ENCODE measurements around the gene BBOX1. TPM values are rescaled to one million over a fixed set of nuclear protein-coding genes. Genes with fewer than 3 reads are reported as not detected.

The BBOX1 gene
- total RNA-seq, 4 donors from 2014 or later: 0.22 to 0.84 TPM; not detected in 2

- peaks cover 0 to 18% (median 2%) of the 10 kb centered on the region in 4 donors for H3K4me1 ChIP-seq
- no peaks in the 10 kb centered on the region for H3K27me3 ChIP-seq
- no peaks in the 10 kb centered on the region for H3K36me3 ChIP-seq
- 26 to 40% methylated on average over 2 of the region's 2 CpGs for WGBS, 2 donors
- DNase-seq (ENCODE audit: low spot score in 2 of 2): peak in 1 of 2 donors; percentile 12
- peak overlapping the region in 2 of 4 donors; percentile 30 to 38 for H3K27ac ChIP-seq
- TF ChIP-seq POLR2A (IDR thresholded peaks at IDR 0.05) (no peak), EP300 (IDR thresholded peaks at IDR 0.05) (peak in 1 of 2 donors; percentile 48), CTCF (IDR thresholded peaks at IDR 0.05) (no peak)
- H3K4me3 ChIP-seq: no peak overlapping the region
- peaks cover 0 to 7% (median 0%) of the 10 kb centered on the region in 4 donors for H3K9me3 ChIP-seq
Measured at GRCh38 chr11:27095059-27095458, 54.4 kb downstream of the BBOX1 start.

GRCh38 chr11:27095887-27096286 lies 55.3 kb downstream of the BBOX1 start:
- DNase-seq (ENCODE audit: low spot score in 2 of 2): no peak
- no peak overlapping the region for H3K4me3 ChIP-seq
- H3K27ac ChIP-seq: peak overlapping the region in 1 of 4 donors; percentile 30
- H3K36me3 ChIP-seq: no peaks in the 10 kb centered on the region
- WGBS, 2 donors: 17 to 35% methylated on average over 1 of the region's 1 CpG
- H3K27me3 ChIP-seq: no peaks in the 10 kb centered on the region
- no peaks in the 10 kb centered on the region for H3K9me3 ChIP-seq
- TF ChIP-seq CTCF (IDR thresholded peaks at IDR 0.05) (no peak), EP300 (IDR thresholded peaks at IDR 0.05) (no peak), POLR2A (IDR thresholded peaks at IDR 0.05) (no peak)
- peaks cover 0 to 18% (median 2%) of the 10 kb centered on the region in 4 donors for H3K4me1 ChIP-seq

DNA sequence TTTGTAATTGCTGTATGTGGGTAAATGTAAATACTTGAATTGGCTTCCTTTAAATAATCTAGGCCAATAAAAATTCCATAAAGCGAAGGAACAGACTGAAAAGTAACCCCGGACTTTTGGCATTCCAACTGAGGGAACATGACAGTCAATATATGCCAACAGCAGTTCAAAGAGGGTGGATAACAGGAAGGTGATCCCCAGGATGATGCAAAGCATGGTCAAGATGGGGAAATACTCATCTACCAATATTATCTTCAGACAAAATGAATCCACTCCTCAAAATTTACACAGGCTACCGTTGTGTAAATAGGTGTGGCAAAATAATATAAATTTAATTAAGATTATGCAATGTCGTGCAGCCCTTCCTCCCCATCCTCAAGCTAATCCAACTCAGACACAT lies 56.9 kb downstream of the BBOX1 start:
- H3K9me3 ChIP-seq: no peaks in the 10 kb centered on the region
- H3K4me3 ChIP-seq: no peak overlapping the region
- peaks cover 0 to 18% (median 2%) of the 10 kb centered on the region in 4 donors for H3K4me1 ChIP-seq
- TF ChIP-seq POLR2A (IDR thresholded peaks at IDR 0.05): no peak
- no peak for TF ChIP-seq CTCF (IDR thresholded peaks at IDR 0.05)
- TF ChIP-seq EP300 (IDR thresholded peaks at IDR 0.05): no peak
- no peaks in the 10 kb centered on the region for H3K27me3 ChIP-seq
- no peak for DNase-seq (ENCODE audit: low spot score in 2 of 2)
- WGBS, 2 donors: 87% methylated on average over 4 of the region's 4 CpGs
- H3K27ac ChIP-seq: no peak overlapping the region
- H3K36me3 ChIP-seq: no peaks in the 10 kb centered on the region

DNA sequence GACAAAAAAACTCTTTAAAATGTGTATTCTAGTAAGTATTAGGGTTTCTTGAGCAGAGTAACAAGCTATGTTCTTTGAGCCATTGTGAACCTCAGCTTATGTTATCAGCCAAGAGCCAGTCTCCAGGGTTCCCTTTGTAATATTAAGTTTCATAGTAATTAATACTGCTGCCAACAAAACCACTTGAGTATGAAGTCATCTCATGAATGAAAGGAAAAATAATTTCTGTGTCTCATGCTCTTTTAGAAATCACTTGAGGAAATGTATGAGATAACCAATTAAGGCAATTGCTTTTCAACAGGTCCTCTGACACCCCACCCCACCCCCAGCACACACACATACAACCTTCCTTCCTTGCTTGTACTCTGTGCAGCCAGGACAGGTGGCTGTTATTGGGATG lies 59.9 kb downstream of the BBOX1 start:
- no peak overlapping the region for H3K4me3 ChIP-seq
- H3K27me3 ChIP-seq: no peaks in the 10 kb centered on the region
- TF ChIP-seq EP300 (IDR thresholded peaks at IDR 0.05) (no peak), POLR2A (IDR thresholded peaks at IDR 0.05) (no peak), CTCF (IDR thresholded peaks at IDR 0.05) (no peak)
- H3K9me3 ChIP-seq: no peaks in the 10 kb centered on the region
- no peak overlapping the region for H3K27ac ChIP-seq
- no peaks in the 10 kb centered on the region for H3K36me3 ChIP-seq
- DNase-seq (ENCODE audit: low spot score in 2 of 2): peak in 1 of 2 donors; percentile 16
- H3K4me1 ChIP-seq: peaks cover 0 to 7% (median 2%) of the 10 kb centered on the region in 4 donors

GRCh38 chr11:27107548-27107947 lies 66.9 kb downstream of the BBOX1 start:
- DNase-seq (ENCODE audit: low spot score in 2 of 2): no peak
- TF ChIP-seq CTCF (IDR thresholded peaks at IDR 0.05) (no peak), POLR2A (IDR thresholded peaks at IDR 0.05) (no peak), EP300 (IDR thresholded peaks at IDR 0.05) (no peak)
- Histone ChIP-seq H3K27me3 (no peaks in the 10 kb centered on the region), H3K36me3 (no peaks in the 10 kb centered on the region), H3K4me1 (no peaks in the 10 kb centered on the region), H3K4me3 (no peak overlapping the region), H3K27ac (no peak overlapping the region), H3K9me3 (no peaks in the 10 kb centered on the region)

Measured in tibial nerve (tissue), 4 donors.